ENCODE measurements around the gene TMEM237.
"Not testable (repeated sequence)": the region's sequence is repeated elsewhere in the genome, so short reads cannot be mapped to it uniquely, and the experiment has no call there.

Gene TMEM237

GRCh38 chr2:201643216-201643890 lies at the start of gene TMEM237:
Gene TMEM237, minus strand, starts transcription at chr2:201643503. Its CDS starts 103 bp downstream, at chr2:201643400.
- in situ Hi-C loops (cut with MboI; ENCODE audit: low sequenced_read_pairs), result no loop called here

- in situ Hi-C loops (cut with MboI; ENCODE audit: low sequenced_read_pairs), result no loop called here
Measured at GRCh38 chr2:201685156-201685555, 41.9 kb upstream of the TMEM237 start.

- in situ Hi-C loops (cut with MboI; ENCODE audit: low sequenced_read_pairs), result no loop called here
Measured at GRCh38 chr2:201680743-201681142, 37.4 kb upstream of the TMEM237 start.

GRCh38 chr2:201678401-201678800 lies 35.1 kb upstream of the TMEM237 start:
- in situ Hi-C loops (cut with MboI; ENCODE audit: low sequenced_read_pairs), result no loop called here

GRCh38 chr2:201675454-201675853 lies 32.2 kb upstream of the TMEM237 start:
- in situ Hi-C loops (cut with MboI; ENCODE audit: low sequenced_read_pairs), result no loop called here

- in situ Hi-C loops (cut with MboI; ENCODE audit: low sequenced_read_pairs), result no loop called here
Measured at GRCh38 chr2:201674794-201675193, 31.5 kb upstream of the TMEM237 start.

GRCh38 chr2:201674298-201674697 lies 31.0 kb upstream of the TMEM237 start:
- in situ Hi-C loops (cut with MboI; ENCODE audit: low sequenced_read_pairs), result no loop called here

- in situ Hi-C loops (cut with MboI; ENCODE audit: low sequenced_read_pairs), result no loop called here
Measured at GRCh38 chr2:201673546-201673945, 30.2 kb upstream of the TMEM237 start.

GRCh38 chr2:201671205-201671604 lies 27.9 kb upstream of the TMEM237 start:
- in situ Hi-C loops (cut with MboI; ENCODE audit: low sequenced_read_pairs), result not testable (repeated sequence)

GRCh38 chr2:201669865-201670264 lies 26.6 kb upstream of the TMEM237 start:
- in situ Hi-C loops (cut with MboI; ENCODE audit: low sequenced_read_pairs), result no loop called here

GRCh38 chr2:201668402-201668910 lies 25.2 kb upstream of the TMEM237 start:
- in situ Hi-C loops (cut with MboI; ENCODE audit: low sequenced_read_pairs), result no loop called here

GRCh38 chr2:201664334-201664733 lies 21.0 kb upstream of the TMEM237 start:
- in situ Hi-C loops (cut with MboI; ENCODE audit: low sequenced_read_pairs), result no loop called here

- in situ Hi-C loops (cut with MboI; ENCODE audit: low sequenced_read_pairs), result no loop called here
Measured at GRCh38 chr2:201661366-201661765, 18.1 kb upstream of the TMEM237 start.

GRCh38 chr2:201660293-201660895 lies 17.1 kb upstream of the TMEM237 start:
- in situ Hi-C loops (cut with MboI; ENCODE audit: low sequenced_read_pairs), result no loop called here

- in situ Hi-C loops (cut with MboI; ENCODE audit: low sequenced_read_pairs), result no loop called here
Measured at GRCh38 chr2:201656740-201657139, 13.4 kb upstream of the TMEM237 start.

- in situ Hi-C loops (cut with MboI; ENCODE audit: low sequenced_read_pairs), result no loop called here
Measured at GRCh38 chr2:201656102-201656501, 12.8 kb upstream of the TMEM237 start.

GRCh38 chr2:201654616-201655384 lies 11.5 kb upstream of the TMEM237 start:
- in situ Hi-C loops (cut with MboI; ENCODE audit: low sequenced_read_pairs), result no loop called here

GRCh38 chr2:201653221-201653620 lies 9.9 kb upstream of the TMEM237 start:
- in situ Hi-C loops (cut with MboI; ENCODE audit: low sequenced_read_pairs), result no loop called here

- in situ Hi-C loops (cut with MboI; ENCODE audit: low sequenced_read_pairs), result no loop called here
Measured at GRCh38 chr2:201649442-201649841, 6.1 kb upstream of the TMEM237 start.

GRCh38 chr2:201647431-201647830 lies 4.1 kb upstream of the TMEM237 start:
- in situ Hi-C loops (cut with MboI; ENCODE audit: low sequenced_read_pairs), result no loop called here

- in situ Hi-C loops (cut with MboI; ENCODE audit: low sequenced_read_pairs), result no loop called here
Measured at GRCh38 chr2:201644001-201644400, 698 bp upstream of the TMEM237 start.
